Sigmoid colon (tissue), 4 donors: ENCODE data around the gene PIK3IP1.

Source experiments
- CTCF ChIP-seq, 4 experiments: fragments of 450-650 bp in 3 of 4; fragments of 200-600 bp in 1 of 4; IDR thresholded peaks; one replicate each; pipeline ENCODE4 v1.5.1; 2016 to 2019; ENCODE audit warnings: antibody characterized with exemption in 4 of 4, mild to moderate bottlenecking in 3 of 4, moderate library complexity in 2 of 4
- EP300 ChIP-seq, 4 donors: sonication (generic); formaldehyde crosslinking; IDR thresholded peaks; one replicate each; pipeline ENCODE4 v1.6.1; 2017; ENCODE audit warnings: antibody characterized with exemption in 4 of 4
- POLR2A ChIP-seq, 2 donors: fragments of 450-650 bp; IDR thresholded peaks; one replicate each; pipeline ENCODE4 v1.6.1; 2016; ENCODE audit warnings: antibody characterized with exemption in 2 of 2, mild to moderate bottlenecking in 2 of 2, moderate library complexity in 2 of 2
- POLR2AphosphoS5 ChIP-seq, 4 donors: sonication (generic); formaldehyde crosslinking; IDR thresholded peaks; one replicate each; pipeline ENCODE4 v1.6.1; 2017; ENCODE audit warnings: antibody characterized with exemption in 4 of 4

DNA sequence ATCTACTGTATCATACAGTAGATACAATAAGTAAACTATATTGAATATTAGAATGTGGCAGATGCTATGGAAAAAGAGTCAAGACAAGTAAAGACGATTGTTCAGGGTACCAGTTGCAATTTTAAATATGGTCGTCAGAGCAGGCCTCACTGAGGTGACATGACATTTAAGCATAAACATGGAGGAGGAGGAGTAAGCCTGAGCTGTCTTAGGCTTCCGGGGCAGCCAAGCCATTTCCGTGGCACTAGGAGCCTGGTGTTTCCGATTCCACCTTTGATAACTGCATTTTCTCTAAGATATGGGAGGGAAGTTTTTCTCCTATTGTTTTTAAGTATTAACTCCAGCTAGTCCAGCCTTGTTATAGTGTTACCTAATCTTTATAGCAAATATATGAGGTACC is 14.5 kb downstream of the PIK3IP1 start:
- no peak for TF ChIP-seq POLR2AphosphoS5 (IDR thresholded peaks at IDR 0.05)
- no peak for TF ChIP-seq CTCF (IDR thresholded peaks at IDR 0.05)
- no peak for TF ChIP-seq EP300 (IDR thresholded peaks at IDR 0.05)
- no peak for TF ChIP-seq POLR2A (IDR thresholded peaks at IDR 0.05)
